ENCODE data around the gene WNK3.
"Not testable (repeated sequence)": the region's sequence is repeated elsewhere in the genome, so short reads cannot be mapped to it uniquely, and the experiment has no call there.

GRCh38 chrX:54337383-54337782, 20.5 kb downstream of the WNK3 start:
- TF ChIP-seq, protein P1, sequence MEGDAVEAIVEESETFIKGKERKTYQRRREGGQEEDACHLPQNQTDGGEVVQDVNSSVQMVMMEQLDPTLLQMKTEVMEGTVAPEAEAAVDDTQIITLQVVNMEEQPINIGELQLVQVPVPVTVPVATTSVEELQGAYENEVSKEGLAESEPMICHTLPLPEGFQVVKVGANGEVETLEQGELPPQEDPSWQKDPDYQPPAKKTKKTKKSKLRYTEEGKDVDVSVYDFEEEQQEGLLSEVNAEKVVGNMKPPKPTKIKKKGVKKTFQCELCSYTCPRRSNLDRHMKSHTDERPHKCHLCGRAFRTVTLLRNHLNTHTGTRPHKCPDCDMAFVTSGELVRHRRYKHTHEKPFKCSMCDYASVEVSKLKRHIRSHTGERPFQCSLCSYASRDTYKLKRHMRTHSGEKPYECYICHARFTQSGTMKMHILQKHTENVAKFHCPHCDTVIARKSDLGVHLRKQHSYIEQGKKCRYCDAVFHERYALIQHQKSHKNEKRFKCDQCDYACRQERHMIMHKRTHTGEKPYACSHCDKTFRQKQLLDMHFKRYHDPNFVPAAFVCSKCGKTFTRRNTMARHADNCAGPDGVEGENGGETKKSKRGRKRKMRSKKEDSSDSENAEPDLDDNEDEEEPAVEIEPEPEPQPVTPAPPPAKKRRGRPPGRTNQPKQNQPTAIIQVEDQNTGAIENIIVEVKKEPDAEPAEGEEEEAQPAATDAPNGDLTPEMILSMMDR (conservative IDR thresholded peaks at IDR 0.05 in 1 of 2, IDR thresholded peaks at IDR 0.05 in 1 of 2; ENCODE audit: extremely low read depth in 1 of 2, insufficient read depth in 1 of 2, low read depth in 1 of 2, low read length in 2 of 2): not testable (repeated sequence)
- TF ChIP-seq EZH2 (IDR thresholded peaks at IDR 0.05; ENCODE audit: borderline replicate concordance, low read length): not testable (repeated sequence)

All from mammary epithelial cell (primary cell).